Amniotic stem cell (primary cell): ENCODE data around the gene TAOK1.

Source experiments
- DNase-seq: peaks from one replicate; lab custom pipeline; 2025; lab: John Stamatoyannopoulos, UW

Gene TAOK1

DNA sequence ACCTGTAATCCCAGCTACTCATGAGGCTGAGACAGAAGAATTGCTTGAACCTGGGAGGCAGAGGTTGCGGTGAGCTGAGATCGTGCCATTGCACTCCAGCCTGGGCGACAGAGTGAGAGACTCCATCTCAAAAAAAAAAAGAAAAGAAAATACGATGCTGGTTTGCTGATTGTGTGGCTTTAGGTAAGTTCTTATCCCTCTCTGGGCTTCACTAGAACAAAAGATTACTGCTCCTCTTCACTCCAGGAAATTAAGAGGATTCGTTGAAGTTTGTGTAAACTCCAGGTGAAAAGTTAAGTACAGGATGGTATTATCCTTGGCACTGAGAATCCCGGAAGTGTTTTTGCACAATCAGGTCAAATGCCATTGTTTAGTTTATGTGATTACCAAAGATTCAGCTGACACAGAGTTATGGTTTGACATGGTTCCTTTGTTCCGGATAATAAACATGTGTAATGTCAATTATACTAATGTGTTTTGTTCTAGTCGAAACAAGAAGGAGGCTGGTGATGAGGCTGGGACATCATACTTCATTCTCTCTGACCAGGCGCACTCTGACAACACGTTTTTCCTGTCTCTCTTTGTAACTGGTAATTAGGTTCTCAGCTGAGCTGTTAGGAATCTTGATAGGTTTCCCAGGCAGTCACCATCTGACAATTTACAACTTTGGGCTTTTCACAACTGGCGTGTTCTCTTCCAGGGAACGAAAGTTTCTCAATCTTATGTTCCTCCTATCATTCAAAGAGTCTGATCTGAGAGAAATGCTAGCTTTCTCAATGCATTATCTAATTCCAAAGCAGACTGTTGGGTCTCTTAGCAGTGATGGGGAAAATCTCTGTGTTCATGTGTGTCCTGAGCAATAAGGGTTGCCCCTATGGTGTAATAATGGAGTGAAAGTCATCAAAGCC, 10.8 kb upstream of the TAOK1 start:
- no peak for DNase-seq

DNA sequence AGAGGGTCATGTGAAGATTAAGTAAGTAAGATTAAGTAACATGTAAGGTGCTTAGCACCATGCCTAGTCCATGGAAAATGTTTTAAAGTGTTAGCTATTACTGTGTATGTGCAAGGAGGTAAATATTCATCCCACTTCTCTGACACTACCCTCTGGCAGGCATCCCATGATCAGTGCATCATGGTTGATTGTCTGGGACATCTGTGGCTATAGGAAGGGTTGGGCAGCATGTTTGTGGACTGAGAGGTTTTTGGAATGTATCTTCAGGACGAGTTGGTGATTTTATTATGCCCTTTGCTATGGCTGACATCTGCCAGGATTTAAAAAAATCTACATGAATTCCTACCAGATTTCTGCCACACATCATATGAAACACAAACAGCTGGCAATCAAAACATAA, 6.5 kb upstream of the TAOK1 start:
- DNase-seq: no peak

DNA sequence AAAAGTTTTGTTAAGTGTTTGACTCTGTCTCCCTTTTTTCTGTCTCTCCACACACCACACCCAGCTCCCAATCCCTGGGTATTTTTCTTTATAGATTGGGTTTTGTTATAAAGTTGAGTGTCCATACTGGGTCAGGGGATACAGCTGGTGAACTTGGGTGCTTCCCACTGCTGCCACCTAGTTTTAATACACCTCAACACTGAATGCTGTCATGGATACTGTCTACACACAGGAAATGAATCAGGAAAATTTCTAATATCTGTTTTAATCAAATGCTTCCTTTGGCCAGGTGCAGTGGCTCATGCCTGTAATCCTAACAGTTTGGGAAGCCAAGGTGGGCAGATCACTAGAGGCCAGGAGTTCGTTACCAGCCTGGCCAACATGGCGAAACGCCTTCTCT, 5.3 kb upstream of the TAOK1 start:
- no peak for DNase-seq

DNA sequence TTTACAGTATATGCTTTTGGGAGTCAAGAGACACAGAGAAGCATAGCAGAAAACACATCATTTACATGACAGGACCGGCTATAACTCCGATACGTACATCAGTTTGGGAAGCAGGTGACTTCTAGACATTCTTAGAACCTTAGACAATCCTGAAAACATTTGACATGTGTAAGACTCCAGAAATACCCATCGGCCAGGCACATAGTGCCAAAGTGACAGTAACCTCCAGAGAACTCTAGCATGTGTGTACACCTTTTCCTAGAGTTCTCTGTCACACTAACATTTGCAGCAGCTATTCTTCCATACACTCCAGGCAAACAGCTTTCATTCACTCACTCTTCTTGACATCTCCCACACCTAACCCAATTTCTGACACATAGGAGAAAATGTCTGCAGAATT, 3.4 kb upstream of the TAOK1 start:
- no peak for DNase-seq

DNA sequence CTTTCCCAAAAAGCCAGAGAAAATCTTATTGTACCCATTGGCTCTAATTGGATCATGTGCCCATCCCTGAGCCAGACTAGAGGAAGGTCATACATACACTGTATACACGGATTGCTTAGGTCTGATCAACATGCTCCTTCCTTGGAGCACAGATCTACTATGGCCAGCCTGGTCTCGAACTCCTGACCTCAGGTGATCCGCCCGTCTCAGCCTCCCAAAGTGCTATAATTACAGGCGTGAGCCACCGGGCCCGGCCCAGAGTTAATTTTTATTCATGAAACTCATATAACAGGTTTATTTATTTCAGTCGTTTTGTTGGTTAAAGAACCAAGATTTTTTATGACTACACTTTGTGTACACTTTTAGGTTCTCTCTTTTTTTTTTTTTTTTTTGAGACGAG, 1.2 kb upstream of the TAOK1 start:
- DNase-seq: no peak

DNA sequence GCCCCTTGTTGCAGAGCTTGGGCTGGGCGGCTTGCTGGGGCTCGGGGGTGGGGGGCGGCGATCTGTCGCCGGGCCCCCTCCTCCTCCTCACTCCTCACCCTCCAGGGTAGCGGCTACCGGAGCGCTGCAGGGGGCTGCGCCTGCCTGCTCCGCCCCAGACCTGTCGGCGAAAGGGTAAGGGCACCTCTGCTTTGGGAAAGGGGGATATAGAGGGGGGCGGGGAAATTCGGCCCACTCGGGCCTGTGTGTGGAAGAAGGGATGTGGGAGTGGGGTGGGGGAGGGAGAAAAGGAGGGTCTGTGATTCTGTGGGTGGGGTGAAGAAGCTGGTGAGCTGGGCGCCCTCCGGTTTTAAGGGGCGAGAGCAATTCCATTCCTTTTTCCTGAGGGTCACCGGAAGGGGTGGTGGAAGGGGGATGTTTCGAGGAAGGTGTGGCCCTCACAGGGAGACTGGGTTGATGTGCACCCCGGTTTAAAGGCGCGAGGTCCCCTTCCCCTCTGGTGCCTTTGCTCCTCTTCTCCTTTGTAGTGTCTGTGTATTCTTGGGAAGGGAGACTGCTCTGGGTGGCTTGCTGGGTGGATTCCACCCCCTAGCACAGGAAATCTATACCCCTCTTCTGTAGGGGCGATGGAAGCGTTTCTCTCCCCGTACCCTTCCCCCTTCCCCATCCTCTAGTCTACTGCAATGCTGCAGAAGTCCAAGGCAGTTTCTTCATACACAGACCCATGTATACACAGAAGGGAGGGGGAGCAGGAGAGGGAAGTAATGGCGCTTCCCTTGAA, 878 bp downstream of the TAOK1 start:
- no peak for DNase-seq

- no peak for DNase-seq
Measured at GRCh38 chr17:29393436-29393835, 3.3 kb downstream of the TAOK1 start.

GRCh38 chr17:29394761-29395160, 4.6 kb downstream of the TAOK1 start:
- no peak for DNase-seq

DNA sequence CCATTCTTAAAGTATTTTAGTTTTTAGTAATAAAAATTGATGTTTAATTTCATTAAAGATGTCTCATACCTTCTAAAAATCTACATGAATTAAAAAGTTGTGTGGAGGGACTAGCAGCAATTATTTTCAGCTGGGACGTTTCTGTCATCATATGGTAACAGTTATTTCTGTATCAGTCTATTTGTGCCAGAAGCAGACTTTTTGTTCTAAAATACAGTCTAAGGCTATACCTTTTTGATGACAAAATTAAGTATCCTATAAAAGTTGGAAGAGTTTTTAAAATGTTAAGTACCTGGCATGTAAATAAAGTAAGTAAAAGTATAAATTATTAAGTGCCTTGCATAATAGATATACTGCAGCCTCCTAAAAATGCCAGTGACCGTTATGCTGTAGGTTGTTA, 5.9 kb downstream of the TAOK1 start:
- DNase-seq: no peak

DNA sequence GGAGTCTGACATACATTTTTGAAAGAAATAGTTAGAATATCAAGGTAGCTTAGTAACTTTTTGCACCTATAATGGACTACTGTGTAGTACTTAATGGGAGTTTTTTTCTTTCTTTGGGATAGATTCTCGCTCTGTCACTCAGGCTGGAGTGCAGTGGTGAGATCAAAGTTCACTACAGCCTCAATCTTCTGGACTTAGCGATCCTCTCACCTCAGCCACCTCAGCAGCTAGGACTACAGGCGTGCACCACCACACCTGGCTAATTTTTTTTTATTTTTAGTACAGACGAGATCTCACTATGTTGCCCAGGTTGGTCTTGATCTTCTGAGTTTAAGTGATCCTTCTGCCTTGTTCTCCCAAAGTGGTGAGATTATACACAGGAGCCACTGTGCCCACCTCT, 9.5 kb downstream of the TAOK1 start:
- no peak for DNase-seq

GRCh38 chr17:29400818-29401217, 10.7 kb downstream of the TAOK1 start:
- no peak for DNase-seq

GRCh38 chr17:29401258-29401657, 11.1 kb downstream of the TAOK1 start:
- no peak for DNase-seq

- no peak for DNase-seq
Measured at GRCh38 chr17:29407856-29408255, 17.7 kb downstream of the TAOK1 start.

GRCh38 chr17:29409963-29410362, 19.8 kb downstream of the TAOK1 start:
- no peak for DNase-seq

DNA sequence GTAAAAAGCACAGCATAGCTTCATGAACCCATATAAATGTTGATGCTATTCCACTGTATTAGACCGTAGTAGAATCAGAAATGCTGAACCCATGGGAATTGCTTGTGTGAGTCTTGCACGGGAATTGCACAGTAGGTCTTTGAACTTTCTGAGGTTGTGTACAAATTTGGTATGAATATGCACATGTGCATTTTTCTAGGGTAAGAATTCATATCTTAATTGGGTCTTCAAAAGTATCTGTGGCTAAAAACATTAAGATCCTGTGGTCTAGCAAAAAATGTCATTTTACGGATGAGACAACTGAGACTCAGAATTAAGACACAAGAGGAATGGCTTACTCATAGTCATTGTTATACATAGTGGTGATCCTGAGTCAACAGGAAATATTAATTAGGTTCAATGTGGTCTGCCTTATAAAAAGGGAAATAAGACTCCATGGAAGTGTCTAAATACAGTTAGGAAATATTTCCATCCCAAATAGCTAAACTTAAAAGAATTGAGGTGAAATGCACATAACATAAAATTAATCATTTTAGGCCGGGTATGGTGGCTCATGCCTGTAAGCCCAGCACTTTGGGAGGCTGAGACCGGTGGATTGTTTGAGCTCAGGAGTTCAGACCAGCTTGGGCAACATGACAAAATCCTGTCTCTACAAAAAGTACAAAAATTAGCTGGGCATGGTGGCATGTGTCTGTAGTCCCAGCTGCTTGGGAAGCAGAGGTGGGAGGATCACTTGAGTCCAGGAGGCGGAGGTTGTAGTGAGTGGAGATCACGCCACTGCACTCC, 22.8 kb downstream of the TAOK1 start:
- no peak for DNase-seq

GRCh38 chr17:29420128-29420527, 30.0 kb downstream of the TAOK1 start:
- no peak for DNase-seq

GRCh38 chr17:29430275-29430674, 40.1 kb downstream of the TAOK1 start:
- DNase-seq: no peak

GRCh38 chr17:29433541-29433940, 43.4 kb downstream of the TAOK1 start:
- DNase-seq: no peak

DNA sequence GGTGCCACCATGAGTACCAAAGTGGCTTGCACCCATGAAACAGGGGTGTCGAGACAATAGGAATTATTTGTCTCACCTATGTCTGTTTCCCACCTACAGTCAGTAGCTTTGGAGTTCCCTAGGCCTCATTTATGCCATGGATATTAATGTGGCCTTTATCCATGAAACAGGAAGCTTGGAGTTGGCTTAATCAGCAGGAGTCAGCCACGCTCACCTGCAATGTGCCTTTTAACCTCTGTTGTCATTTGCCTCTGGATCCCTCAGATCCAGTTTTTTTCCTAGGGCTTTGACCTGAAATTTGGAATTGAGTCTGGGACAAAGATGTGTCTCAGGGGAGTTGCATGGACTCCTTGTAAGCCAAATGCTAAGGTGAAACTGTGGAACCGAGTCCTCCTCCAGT, 44.4 kb downstream of the TAOK1 start:
- DNase-seq: no peak

GRCh38 chr17:29442451-29442850, 52.3 kb downstream of the TAOK1 start:
- DNase-seq: no peak

- DNase-seq: no peak
Measured at GRCh38 chr17:29443041-29443739, 53.0 kb downstream of the TAOK1 start.

- peak; percentile 8 for DNase-seq
Measured at GRCh38 chr17:29444589-29444988, 54.4 kb downstream of the TAOK1 start.
